ENCODE results near the gene ZNF132. TPM values are rescaled to one million over a fixed set of nuclear protein-coding genes. Genes with fewer than 3 reads are reported as not detected.

The ZNF132 gene
- total RNA-seq, 1 donor from 2014 or later: 6.9 TPM

- no peak for DNase-seq (ENCODE audit: low read depth in 2 of 2)
Observed at GRCh38 chr19:58388175-58388526, 51.8 kb downstream of the ZNF132 start.

GRCh38 chr19:58387338-58388174 is 52.4 kb downstream of the ZNF132 start:
- DNase-seq (ENCODE audit: low read depth in 2 of 2): peak in 1 of 2 donors; percentile 35

- DNase-seq (ENCODE audit: low read depth in 2 of 2): peak; percentile 99
Observed at GRCh38 chr19:58386576-58387337, 53.2 kb downstream of the ZNF132 start, which contains the start of gene RPS5. Gene RPS5 (plus strand): TSS chr19:58387269. CDS start chr19:58388138, 869 bp downstream.

- DNase-seq (ENCODE audit: low read depth in 2 of 2): no peak
Observed at GRCh38 chr19:58385891-58386575, 53.9 kb downstream of the ZNF132 start.

GRCh38 chr19:58385313-58385890 is 54.6 kb downstream of the ZNF132 start:
- no peak for DNase-seq (ENCODE audit: low read depth in 2 of 2)

GRCh38 chr19:58382997-58383603 is 56.9 kb downstream of the ZNF132 start:
- DNase-seq (ENCODE audit: low read depth in 2 of 2): no peak

Other genes with a start within 250 kb of the ZNF132 start
- gene ZNF544, start 211.2 kb downstream of the ZNF132 start, total RNA-seq: 41.4 and 58.5 TPM in 2 replicates
- 2.6 and 4.2 TPM in 2 replicates for gene ZNF8, start 161.2 kb downstream of the ZNF132 start, total RNA-seq
- gene ERVK3-1, start 134.8 kb downstream of the ZNF132 start, total RNA-seq: 11.1 and 19.4 TPM in 2 replicates
- 1.3 and 2.0 TPM in 2 replicates for gene ZSCAN22, start 113.2 kb downstream of the ZNF132 start, total RNA-seq
- 2.0 and 4.6 TPM in 2 replicates for gene A1BG, start 86.7 kb downstream of the ZNF132 start, total RNA-seq
- 0.65 and 0.99 TPM in 2 replicates for gene ZNF497, start 77.4 kb downstream of the ZNF132 start, total RNA-seq
- 0.87 and 1.6 TPM in 2 replicates for gene ZNF837, start 59.1 kb downstream of the ZNF132 start, total RNA-seq
- 2,255 and 2,472 TPM in 2 replicates for gene RPS5, start 52.9 kb downstream of the ZNF132 start, total RNA-seq
- not detected in 2 replicates for gene RNF225, start 44.5 kb downstream of the ZNF132 start, total RNA-seq
- gene ZNF584, start 31.5 kb downstream of the ZNF132 start, total RNA-seq: 5.9 and 9.1 TPM in 2 replicates
- gene ZNF324B, start 11.5 kb upstream of the ZNF132 start, total RNA-seq: 4.8 and 7.1 TPM in 2 replicates
- 7.6 and 11.9 TPM in 2 replicates for gene ZNF324, start 26.9 kb upstream of the ZNF132 start, total RNA-seq
- 3.0 and 3.1 TPM in 2 replicates for gene ZNF446, start 36.2 kb upstream of the ZNF132 start, total RNA-seq
- gene SLC27A5, start 71.8 kb upstream of the ZNF132 start, total RNA-seq: 6.1 and 8.1 TPM in 2 replicates
- 3.7 and 5.0 TPM in 2 replicates for gene ZBTB45, start 79.7 kb upstream of the ZNF132 start, total RNA-seq
- gene TRIM28, start 103.9 kb upstream of the ZNF132 start, total RNA-seq: 275 and 278 TPM in 2 replicates
- gene CHMP2A, start 115.0 kb upstream of the ZNF132 start, total RNA-seq: 86.1 and 93.5 TPM in 2 replicates
- gene UBE2M, start 118.5 kb upstream of the ZNF132 start, total RNA-seq: 50.1 and 66.7 TPM in 2 replicates
- gene MZF1, start 133.2 kb upstream of the ZNF132 start, total RNA-seq: 5.4 and 7.5 TPM in 2 replicates